ENCODE data around the gene SCYGR8.

DNA sequence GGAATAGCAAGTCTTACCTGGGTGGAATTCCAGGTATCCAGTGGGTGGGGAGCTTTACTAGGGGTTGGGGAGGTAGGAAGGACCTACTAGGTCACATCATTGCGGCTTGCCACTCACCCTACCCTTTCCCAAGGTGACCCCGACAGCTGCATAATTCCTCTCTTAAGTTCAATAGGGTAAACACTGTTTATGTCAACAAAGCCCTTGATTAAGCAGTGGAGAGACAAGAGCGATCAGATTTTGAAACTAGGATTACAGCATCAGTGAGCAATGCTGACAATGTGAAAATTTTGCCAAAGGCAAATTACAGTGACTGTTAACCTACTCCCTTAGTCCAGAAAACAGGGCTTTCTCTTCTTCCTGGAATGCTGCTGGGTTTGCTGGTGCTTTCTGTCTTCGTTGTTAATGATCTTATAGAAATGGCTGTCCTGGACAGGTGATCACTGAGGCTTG, 42.4 kb upstream of the SCYGR8 start:
- TF ChIP-seq POLR2A (IDR thresholded peaks at IDR 0.05) (no peak), EP300 (IDR thresholded peaks at IDR 0.05) (no peak)
- TF ChIP-seq, protein P1, sequence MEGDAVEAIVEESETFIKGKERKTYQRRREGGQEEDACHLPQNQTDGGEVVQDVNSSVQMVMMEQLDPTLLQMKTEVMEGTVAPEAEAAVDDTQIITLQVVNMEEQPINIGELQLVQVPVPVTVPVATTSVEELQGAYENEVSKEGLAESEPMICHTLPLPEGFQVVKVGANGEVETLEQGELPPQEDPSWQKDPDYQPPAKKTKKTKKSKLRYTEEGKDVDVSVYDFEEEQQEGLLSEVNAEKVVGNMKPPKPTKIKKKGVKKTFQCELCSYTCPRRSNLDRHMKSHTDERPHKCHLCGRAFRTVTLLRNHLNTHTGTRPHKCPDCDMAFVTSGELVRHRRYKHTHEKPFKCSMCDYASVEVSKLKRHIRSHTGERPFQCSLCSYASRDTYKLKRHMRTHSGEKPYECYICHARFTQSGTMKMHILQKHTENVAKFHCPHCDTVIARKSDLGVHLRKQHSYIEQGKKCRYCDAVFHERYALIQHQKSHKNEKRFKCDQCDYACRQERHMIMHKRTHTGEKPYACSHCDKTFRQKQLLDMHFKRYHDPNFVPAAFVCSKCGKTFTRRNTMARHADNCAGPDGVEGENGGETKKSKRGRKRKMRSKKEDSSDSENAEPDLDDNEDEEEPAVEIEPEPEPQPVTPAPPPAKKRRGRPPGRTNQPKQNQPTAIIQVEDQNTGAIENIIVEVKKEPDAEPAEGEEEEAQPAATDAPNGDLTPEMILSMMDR (IDR thresholded peaks at IDR 0.05), result no peak

Measured in suprapubic skin (tissue), 3 donors.